Testis (tissue), 3 donors: ENCODE measurements around the gene PLA2G1B. TPM values are rescaled to one million over a fixed set of nuclear protein-coding genes. Genes with fewer than 3 reads are reported as not detected.
A peak's percentile ranks its signal among the peaks of the same experiment; 100 is the strongest.
"Not testable (repeated sequence)": the region's sequence is repeated elsewhere in the genome, so short reads cannot be mapped to it uniquely, and the experiment has no call there.

Source experiments
- DNase-seq: peaks from one replicate; pipeline ENCODE4 v3.0.0-alpha.2; 2019
- H3K27ac ChIP-seq, 2 donors: fragments of 200-600 bp; sonication (generic); one replicate each; pipeline ENCODE4 v1.5.1; 2019
- H3K27me3 ChIP-seq: fragments of 200-600 bp; sonication (generic); one replicate; pipeline ENCODE4 v1.5.1; 2019
- H3K36me3 ChIP-seq: fragments of 200-600 bp; sonication (generic); one replicate; pipeline ENCODE4 v1.5.1; 2017; ENCODE audit warnings: low read depth; ENCODE audit errors: missing control alignments
- H3K4me1 ChIP-seq: fragments of 200-600 bp; sonication (generic); one replicate; pipeline ENCODE4 v1.5.1; 2019
- H3K4me3 ChIP-seq, 2 donors: fragments of 200-600 bp; sonication (generic); one replicate each; pipeline ENCODE4 v1.5.1; 2017 to 2019
- H3K9me3 ChIP-seq: fragments of 200-600 bp; sonication (generic); one replicate; pipeline ENCODE4 v1.5.1; 2017
- POLR2A ChIP-seq: fragments of 450-650 bp; IDR thresholded peaks from one replicate; pipeline ENCODE4 v1.6.1; 2017; ENCODE audit warnings: antibody characterized with exemption, mild to moderate bottlenecking, moderate library complexity
- WGBS, 2 donors: methylation state at CpG; one replicate each; pipeline ENCODE4 v1.1.5; 2018; 5-methylcytosine and 5-hydroxymethylcytosine counted together
- intact Hi-C: fragments of 100-400 bp; cut with DNase I; formaldehyde crosslinking; loops from one replicate; pipeline ENCODE4 v1.15.1; 2023; ENCODE audit warnings: low total_unique reads
- polyA plus RNA-seq: library from polyadenylated mRNA; stranded (reverse); fragments of 350-450 nt; fragmentation: Illumina TruSeq; extraction: RNeasy Lipid Tissue Mini Kit (QIAGEN cat#74804); gene quantifications from one replicate; pipeline ENCODE4 v1.2.3, GENCODE V29; 2014; ENCODE audit warnings: low read depth, low replicate concordance; ENCODE audit not compliant: insufficient read depth
- total RNA-seq, 2 donors: library from RNA; depleted of rRNA; stranded (reverse); fragments of >200 nt; gene quantifications; one replicate each; pipeline ENCODE4 v1.2.3, GENCODE V29; 2016
- TF ChIP-seq, protein P1 (sequence below), 3 experiments: fragments of 450-650 bp in 2 of 3; fragments of 200-600 bp in 1 of 3; sonication (generic) in 1 of 3; IDR thresholded peaks; one replicate each; pipeline ENCODE4 v1.5.1; 2016 to 2019; ENCODE audit warnings: antibody characterized with exemption in 3 of 3, mild to moderate bottlenecking in 2 of 3, moderate library complexity in 1 of 3

Gene PLA2G1B
- total and polyA plus RNA-seq, 3 donors from 2014 or later, result 0.94 to 3.6 TPM; not detected in 1

DNA sequence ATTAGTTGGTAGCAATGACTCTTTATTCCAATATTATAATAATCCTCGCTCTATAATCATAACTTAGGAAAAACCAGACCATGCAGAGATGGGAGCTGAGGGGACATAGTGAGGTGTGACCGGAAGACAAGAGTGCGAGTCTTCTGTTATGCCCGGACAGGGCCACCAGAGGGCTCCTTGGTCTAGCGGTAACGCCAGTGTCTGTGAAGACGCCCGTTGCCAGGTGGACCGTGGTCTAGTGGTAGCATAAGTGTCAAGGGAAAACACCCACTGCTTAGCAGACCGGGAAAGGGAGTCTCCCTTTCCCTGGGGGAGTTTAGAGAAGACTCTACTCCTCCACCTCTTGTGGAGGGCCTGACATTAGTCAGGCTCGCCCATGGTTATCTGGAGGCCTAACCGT, 7.9 kb upstream of the PLA2G1B start:
- peak; percentile 81 for DNase-seq
- WGBS, 2 donors, result 40 to 48% methylated on average over 12 of the region's 12 CpGs
- H3K36me3 ChIP-seq, H3K27ac ChIP-seq, H3K4me1 ChIP-seq, H3K9me3 ChIP-seq, H3K27me3 ChIP-seq, intact Hi-C loops, H3K4me3 ChIP-seq: not testable (repeated sequence)
- TF ChIP-seq, protein P1, sequence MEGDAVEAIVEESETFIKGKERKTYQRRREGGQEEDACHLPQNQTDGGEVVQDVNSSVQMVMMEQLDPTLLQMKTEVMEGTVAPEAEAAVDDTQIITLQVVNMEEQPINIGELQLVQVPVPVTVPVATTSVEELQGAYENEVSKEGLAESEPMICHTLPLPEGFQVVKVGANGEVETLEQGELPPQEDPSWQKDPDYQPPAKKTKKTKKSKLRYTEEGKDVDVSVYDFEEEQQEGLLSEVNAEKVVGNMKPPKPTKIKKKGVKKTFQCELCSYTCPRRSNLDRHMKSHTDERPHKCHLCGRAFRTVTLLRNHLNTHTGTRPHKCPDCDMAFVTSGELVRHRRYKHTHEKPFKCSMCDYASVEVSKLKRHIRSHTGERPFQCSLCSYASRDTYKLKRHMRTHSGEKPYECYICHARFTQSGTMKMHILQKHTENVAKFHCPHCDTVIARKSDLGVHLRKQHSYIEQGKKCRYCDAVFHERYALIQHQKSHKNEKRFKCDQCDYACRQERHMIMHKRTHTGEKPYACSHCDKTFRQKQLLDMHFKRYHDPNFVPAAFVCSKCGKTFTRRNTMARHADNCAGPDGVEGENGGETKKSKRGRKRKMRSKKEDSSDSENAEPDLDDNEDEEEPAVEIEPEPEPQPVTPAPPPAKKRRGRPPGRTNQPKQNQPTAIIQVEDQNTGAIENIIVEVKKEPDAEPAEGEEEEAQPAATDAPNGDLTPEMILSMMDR (IDR thresholded peaks at IDR 0.05), result peak; percentile 35 to 50 (median 36)

DNA sequence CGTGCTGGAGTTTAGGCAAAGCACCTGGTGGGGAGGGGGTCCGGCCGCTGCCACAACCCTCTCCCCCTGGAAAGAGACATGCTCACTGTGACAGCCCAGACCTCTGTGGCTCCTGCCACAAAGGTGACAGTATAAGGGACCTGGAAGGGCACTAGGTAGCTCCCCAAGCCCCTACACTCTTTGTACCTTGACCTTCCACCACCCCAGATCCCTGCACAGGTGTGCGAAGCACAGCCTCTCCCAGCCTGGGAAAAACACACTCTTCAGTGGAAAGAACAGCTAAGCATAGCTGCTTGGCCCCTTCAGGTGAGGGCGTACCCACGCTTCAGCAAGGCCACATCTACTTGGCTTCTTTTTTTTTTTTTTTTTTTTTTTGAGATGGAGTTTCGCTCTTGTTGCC, 4.9 kb upstream of the PLA2G1B start:
- no peaks in the 10 kb centered on the region for H3K9me3 ChIP-seq
- no peak for DNase-seq
- peaks cover 7% of the 10 kb centered on the region for H3K4me1 ChIP-seq
- intact Hi-C loops, result no loop called here
- no peaks in the 10 kb centered on the region for H3K27me3 ChIP-seq
- no peaks in the 10 kb centered on the region for H3K36me3 ChIP-seq
- WGBS, 2 donors, result 90 to 91% methylated on average over 7 of the region's 7 CpGs
- no peak overlapping the region for H3K4me3 ChIP-seq
- TF ChIP-seq, protein P1 (IDR thresholded peaks at IDR 0.05), result no peak
- TF ChIP-seq POLR2A, result no peak
- no peak overlapping the region for H3K27ac ChIP-seq

DNA sequence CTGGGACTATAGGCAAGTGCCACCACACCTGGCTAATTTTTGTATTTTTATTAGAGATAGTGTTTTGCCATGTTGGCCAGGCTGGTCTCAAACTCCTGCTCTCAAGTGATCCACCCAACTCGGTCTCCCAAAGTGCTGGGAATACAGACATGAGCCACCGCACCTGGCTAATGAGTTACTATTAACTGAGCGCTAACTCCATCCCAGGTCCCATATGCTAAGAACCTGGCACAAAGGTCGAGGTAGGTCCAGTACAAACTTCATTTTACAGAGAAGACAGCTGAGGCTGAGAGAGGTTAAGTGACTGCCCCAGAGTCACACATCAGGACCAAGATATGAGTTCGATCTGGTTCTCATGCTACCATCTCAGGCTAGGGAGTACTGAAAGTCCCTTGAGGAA, 4.5 kb upstream of the PLA2G1B start:
- no peak for TF ChIP-seq POLR2A
- TF ChIP-seq, protein P1 (IDR thresholded peaks at IDR 0.05), result no peak
- WGBS, 2 donors, result 90 to 94% methylated on average over 5 of the region's 5 CpGs
- intact Hi-C loops, result no loop called here

DNA sequence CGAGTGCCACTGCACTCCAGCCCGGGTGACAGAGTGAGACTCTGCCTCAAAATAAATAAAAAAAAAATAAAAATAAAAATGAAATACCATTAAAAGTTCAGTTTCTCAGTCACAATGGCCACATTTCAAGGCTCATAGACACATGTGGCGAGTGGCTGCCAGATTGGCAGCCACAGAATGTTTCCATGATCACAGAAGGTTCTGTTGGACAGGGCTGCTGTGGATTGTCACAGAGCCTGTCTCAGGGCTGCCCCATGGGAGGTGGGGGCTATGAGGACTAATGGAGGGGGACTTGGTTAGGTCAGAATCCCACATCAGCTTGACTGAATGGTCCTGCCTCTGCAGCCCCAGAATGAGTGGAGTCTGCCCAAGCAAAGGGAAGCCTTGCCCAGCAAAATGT, 3.8 kb upstream of the PLA2G1B start:
- no peak overlapping the region for H3K27ac ChIP-seq
- no peaks in the 10 kb centered on the region for H3K27me3 ChIP-seq
- TF ChIP-seq POLR2A, result no peak
- TF ChIP-seq, protein P1 (IDR thresholded peaks at IDR 0.05), result no peak
- H3K4me3 ChIP-seq, result no peak overlapping the region
- no peak for DNase-seq
- no peaks in the 10 kb centered on the region for H3K36me3 ChIP-seq
- no peaks in the 10 kb centered on the region for H3K9me3 ChIP-seq
- intact Hi-C loops, result no loop called here
- 61 to 63% methylated on average over 3 of the region's 3 CpGs for WGBS, 2 donors
- peaks cover 10% of the 10 kb centered on the region for H3K4me1 ChIP-seq

More for the DNA sequence above, 4.5 kb upstream of the PLA2G1B start:
- no peak for DNase-seq
- Histone ChIP-seq H3K4me1 (peaks cover 10% of the 10 kb centered on the region), H3K27ac (no peak overlapping the region), H3K27me3 (no peaks in the 10 kb centered on the region), H3K4me3 (no peak overlapping the region), H3K9me3 (no peaks in the 10 kb centered on the region), H3K36me3 (no peaks in the 10 kb centered on the region)

DNA sequence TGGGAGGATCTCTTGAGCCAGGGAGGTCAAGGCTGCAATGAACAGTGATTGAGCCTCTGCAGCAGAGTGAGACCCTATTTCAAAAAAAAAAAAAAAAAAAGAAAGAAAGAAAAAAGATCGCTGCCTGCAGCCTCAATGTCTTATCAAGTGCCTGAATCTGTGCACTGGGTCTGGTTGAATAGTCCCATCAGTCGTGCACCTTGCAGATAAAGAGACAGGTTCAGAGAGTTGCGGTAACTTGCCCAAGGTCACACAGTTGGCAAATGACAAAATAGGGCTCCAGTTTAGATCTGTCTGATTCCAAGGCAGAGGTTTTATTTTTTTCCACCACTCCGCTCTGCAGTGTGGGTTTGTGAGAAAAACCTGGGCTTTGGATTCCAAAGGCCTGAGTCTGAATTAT, 649 bp upstream of the PLA2G1B start:
- no peaks in the 10 kb centered on the region for H3K9me3 ChIP-seq
- WGBS, 2 donors, result 48 to 56% methylated on average over 4 of the region's 4 CpGs
- no peaks in the 10 kb centered on the region for H3K36me3 ChIP-seq
- intact Hi-C loops, result no loop called here
- peaks cover 10% of the 10 kb centered on the region for H3K4me1 ChIP-seq
- no peaks in the 10 kb centered on the region for H3K27me3 ChIP-seq
- DNase-seq, result no peak
- no peak overlapping the region for H3K4me3 ChIP-seq
- TF ChIP-seq, protein P1 (IDR thresholded peaks at IDR 0.05), result no peak
- TF ChIP-seq POLR2A, result no peak
- no peak overlapping the region for H3K27ac ChIP-seq
